ENCODE data around the gene CFAP251.

Gene CFAP251

DNA sequence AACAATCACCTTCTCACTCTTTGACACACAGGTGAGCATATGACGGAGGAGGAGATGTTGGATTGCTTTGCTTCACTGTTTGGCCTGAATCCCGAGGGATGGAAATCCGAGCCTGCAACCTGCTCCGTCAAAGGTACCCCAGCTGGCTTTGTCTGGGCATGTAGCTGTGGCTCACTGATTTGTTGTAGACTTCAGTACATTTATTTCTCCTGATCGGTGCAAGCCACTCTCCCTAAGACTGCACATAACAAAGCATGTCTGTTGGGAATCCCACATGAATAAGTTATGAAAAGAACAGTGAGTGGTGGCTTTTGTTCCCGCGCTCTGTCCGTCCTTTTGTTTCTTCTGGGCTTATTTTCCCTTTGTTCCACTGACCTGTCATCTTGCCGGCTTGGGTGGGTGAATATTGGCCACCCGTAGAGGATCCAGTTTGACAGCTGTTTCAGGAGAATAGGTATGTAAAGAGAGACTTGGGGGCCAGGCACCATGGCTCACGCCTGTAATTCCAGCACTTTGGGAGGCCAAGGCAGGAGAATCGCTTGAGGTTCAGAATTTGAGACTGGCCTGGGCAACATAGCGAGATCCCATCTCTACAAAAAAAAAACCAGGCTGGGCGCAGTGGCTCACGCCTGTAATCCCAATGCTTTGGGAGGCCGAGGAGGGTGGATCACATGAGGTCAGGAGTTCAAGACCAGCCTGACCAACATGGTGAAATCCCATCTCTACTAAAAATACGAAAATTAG, 83.2 kb downstream of the CFAP251 start:
- no peak for DNase-seq (ENCODE audit: low read depth in 3 of 3)

GRCh38 chr12:122003651-122004611, 85.5 kb downstream of the CFAP251 start:
- DNase-seq (ENCODE audit: low read depth in 3 of 3), result no peak

DNA sequence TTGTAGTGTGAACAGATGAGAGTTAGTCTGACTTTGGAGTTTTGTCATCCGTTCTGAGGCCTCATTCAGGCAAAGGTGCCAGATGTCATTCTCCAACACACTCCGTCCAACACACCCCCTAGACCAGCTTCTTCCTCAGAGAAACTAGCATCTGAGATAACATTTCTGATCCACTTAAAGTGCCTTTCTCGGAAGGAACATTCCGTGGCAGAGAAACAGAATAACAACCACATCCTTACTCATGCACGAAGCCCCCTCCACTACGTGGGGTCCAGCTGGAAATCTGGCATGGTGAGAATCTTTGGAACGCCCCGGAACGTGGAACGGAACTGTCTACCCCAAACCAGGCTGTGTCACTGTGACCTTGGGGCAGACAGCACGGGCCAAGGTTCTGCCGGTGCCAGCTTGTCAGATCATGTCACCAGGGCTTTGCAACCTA, 86.3 kb downstream of the CFAP251 start:
- no peak for DNase-seq (ENCODE audit: low read depth in 3 of 3)

- no peak for DNase-seq (ENCODE audit: low read depth in 3 of 3)
These were observed 86.9 kb downstream of the CFAP251 start for GRCh38 chr12:122005252-122005776.

- DNase-seq (ENCODE audit: low read depth in 3 of 3), result no peak
These were observed 88.0 kb downstream of the CFAP251 start for GRCh38 chr12:122006186-122006926.

GRCh38 chr12:122009741-122010140, 91.3 kb downstream of the CFAP251 start:
- DNase-seq (ENCODE audit: low read depth in 3 of 3), result no peak

- DNase-seq (ENCODE audit: low read depth in 3 of 3), result no peak
These were observed 93.8 kb downstream of the CFAP251 start for GRCh38 chr12:122012184-122012583.

DNA sequence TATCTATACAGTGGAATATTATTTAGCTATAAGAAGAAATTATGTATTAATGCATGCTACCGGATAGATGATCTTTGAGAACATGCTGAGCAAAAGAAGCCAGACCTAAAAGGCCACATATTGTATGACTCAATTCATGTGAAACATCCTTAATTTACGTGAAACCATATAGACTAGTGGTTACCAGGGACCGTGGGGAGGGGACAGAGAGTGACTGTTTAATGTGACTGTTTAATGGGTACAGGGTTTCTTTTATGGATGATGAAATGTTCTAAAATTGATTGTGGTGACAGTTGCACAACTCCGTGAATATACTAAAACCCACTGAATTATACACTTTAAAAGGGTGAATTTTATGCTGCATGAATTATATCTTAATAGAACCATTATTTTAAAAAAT, 94.7 kb downstream of the CFAP251 start:
- no peak for DNase-seq (ENCODE audit: low read depth in 3 of 3)

- DNase-seq (ENCODE audit: low read depth in 3 of 3), result no peak
These were observed 95.6 kb downstream of the CFAP251 start for GRCh38 chr12:122013791-122014590.

DNA sequence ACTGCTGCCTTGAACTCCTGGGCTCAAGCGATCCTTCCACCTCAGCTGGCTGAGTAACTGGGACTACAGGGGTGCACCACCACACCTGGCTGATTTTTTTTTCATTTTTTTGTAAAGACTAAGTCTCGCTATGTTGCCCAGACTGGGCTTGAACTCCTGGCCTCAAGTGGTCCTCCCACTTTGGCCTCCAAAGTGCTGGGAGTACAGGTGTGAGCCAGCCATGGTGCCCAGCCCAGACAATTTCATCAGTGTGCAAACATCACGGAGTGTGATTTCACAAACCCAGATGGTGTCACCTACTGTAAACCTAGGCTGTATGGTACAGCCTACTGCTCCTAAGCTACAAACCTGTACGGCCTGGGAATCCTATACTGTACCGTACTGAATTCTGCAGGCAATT, 96.4 kb downstream of the CFAP251 start:
- no peak for DNase-seq (ENCODE audit: low read depth in 3 of 3)

DNA sequence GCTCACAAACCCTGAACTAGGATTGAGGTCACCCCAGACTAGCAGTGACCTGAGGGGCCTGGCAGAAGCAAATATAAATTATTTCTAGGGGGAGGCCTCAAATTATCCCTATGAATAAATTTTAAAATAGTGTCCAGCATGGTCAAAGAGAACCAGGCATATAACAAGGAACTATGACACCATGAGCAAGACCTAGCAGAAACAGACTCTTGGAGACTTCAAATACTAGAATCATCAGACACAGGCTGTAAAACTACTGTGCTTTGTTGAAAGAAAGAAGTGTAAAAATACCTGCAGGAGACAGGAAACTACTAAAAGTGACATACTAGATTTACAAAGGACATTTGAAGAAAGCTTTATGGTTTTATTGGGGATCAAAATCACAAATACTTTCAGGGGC, 100.1 kb downstream of the CFAP251 start:
- DNase-seq (ENCODE audit: low read depth in 3 of 3), result no peak

DNA sequence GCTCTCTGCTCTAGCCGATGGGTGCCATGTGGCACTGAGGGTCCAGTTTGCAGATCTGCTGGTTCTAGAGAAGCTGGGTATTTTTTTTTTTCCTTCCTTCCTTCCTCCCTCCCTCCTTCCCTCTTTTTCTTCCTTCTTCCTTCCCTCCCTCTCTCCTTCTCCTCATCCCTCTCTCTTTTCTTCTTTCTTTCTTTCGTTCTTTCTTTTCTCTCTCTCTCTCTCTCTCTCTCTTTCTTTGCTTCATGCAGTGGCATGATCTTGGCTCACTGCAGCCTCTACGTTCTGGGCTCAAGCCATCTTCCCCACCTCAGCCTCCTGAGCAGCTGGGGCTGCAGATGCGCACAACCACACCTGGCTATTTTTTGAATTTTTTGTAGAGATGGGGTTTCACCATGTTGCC, 100.5 kb downstream of the CFAP251 start:
- DNase-seq (ENCODE audit: low read depth in 3 of 3), result no peak

GRCh38 chr12:122020795-122021192, 102.4 kb downstream of the CFAP251 start:
- no peak for DNase-seq (ENCODE audit: low read depth in 3 of 3)

- no peak for DNase-seq (ENCODE audit: low read depth in 3 of 3)
These were observed 102.9 kb downstream of the CFAP251 start for GRCh38 chr12:122021193-122021821.

- peak; percentile 22 to 39 (median 38) for DNase-seq (ENCODE audit: low read depth in 3 of 3)
These were observed 103.5 kb downstream of the CFAP251 start, which contains the start of gene BCL7A for GRCh38 chr12:122021822-122022392. Gene BCL7A, plus strand, starts transcription at chr12:122021884. Its CDS starts 208 bp downstream, at chr12:122022092.

DNA sequence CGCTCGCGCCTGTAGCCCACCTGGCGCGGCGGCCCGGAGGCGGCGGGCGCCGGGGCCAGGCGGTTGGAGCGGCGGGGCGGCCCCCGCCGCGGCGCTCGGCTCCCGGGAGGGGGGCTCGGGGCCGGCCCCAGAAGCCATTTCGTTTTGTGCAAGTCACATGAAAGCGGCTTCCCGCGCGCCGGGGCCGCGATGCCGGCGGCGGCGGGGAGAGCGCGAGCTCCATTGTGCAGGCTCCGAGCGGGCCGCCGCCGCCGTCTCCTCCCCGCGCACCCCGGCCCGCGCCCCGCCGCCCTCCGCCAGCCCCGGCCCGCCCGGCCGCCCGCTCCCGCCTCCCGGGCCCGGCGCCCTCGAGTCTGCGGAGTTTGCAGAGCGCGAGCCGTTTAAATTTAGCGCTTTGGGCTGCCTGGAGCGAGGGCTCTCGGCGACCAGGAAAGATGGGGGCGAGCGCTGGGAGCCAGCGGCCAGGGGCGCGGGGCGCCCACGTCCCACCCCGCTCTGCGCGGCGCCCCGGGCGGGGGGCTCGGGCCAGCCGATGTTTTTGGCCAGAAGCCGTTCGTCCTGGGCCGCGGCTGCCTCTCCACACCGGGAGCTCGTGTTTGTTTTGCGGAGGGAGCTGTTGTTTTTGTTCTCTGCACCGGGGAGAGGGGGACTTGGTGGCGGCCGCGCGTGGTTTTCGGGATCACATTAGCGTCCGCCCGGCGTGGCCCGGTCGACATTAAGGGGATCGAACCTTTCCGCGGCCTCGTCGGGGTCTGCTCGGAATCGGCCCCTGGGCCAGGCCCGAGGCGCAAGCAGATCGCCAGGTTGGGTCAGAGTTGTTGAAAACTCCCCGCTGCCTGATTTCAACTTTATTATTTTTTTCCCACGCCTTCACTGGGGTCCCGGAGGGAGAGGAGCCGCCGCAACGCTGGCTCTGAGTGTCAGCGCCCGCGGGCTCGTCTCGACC, 104.3 kb downstream of the CFAP251 start:
- DNase-seq (ENCODE audit: low read depth in 3 of 3), result peak in 1 of 3 experiments; percentile 23

- DNase-seq (ENCODE audit: low read depth in 3 of 3), result no peak
These were observed 105.1 kb downstream of the CFAP251 start for GRCh38 chr12:122023339-122024131.
